GM23338 (cell line): ENCODE measurements around the gene BCAS3.

Experiments
- CREB1 ChIP-seq: fragments of 250-450 bp; sonication (Bioruptor Pico); IDR thresholded peaks from 2 replicates; pipeline ENCODE4 v1.5.0; 2020; ENCODE audit warnings: low read depth, mild to moderate bottlenecking, moderate library complexity
- EZH2 ChIP-seq: fragments of 200-600 bp; sonication (generic); IDR thresholded peaks from one replicate; pipeline ENCODE4 v1.8.0; 2017; ENCODE audit warnings: antibody characterized with exemption, mild to moderate bottlenecking, low read depth; ENCODE audit not compliant: unreplicated experiment
- EZH2phosphoT487 ChIP-seq: fragments of 200-600 bp; sonication (generic); IDR thresholded peaks from one replicate; pipeline ENCODE4 v1.8.1; 2018; ENCODE audit warnings: antibody characterized with exemption; ENCODE audit not compliant: unreplicated experiment
- JUNB ChIP-seq: IDR thresholded peaks from one replicate; pipeline ENCODE4 v1.6.1; 2016; ENCODE audit warnings: antibody characterized with exemption; ENCODE audit not compliant: unreplicated experiment
- POLR2AphosphoS5 ChIP-seq: IDR thresholded peaks from 2 replicates; pipeline ENCODE4 v1.6.1; 2016; ENCODE audit warnings: antibody characterized with exemption, low read depth
- ZNF331 ChIP-seq: fragments of 250-450 bp; sonication (Bioruptor Pico); IDR thresholded peaks from 2 replicates; pipeline ENCODE4 v1.5.0; 2020; ENCODE audit warnings: low read depth, mild to moderate bottlenecking, moderate library complexity
- TF ChIP-seq, protein P1 (sequence below), 2 experiments: fragments of 200-600 bp in 1 of 2; sonication (generic) in 1 of 2; conservative IDR thresholded peaks; 2 replicates each; pipeline versions ENCODE4 v1.5.1 to v1.6.1; 2016 to 2017; ENCODE audit warnings: antibody characterized with exemption in 2 of 2, low read depth in 2 of 2, mild to moderate bottlenecking in 2 of 2, moderate library complexity in 1 of 2
- TF ChIP-seq, protein P2 (sequence below): IDR thresholded peaks from 2 replicates; pipeline ENCODE4 v1.6.1; 2016; ENCODE audit warnings: antibody characterized with exemption
- TF ChIP-seq, protein P3 (sequence below): IDR thresholded peaks from one replicate; pipeline ENCODE4 v1.6.1; 2018; ENCODE audit warnings: antibody characterized with exemption; ENCODE audit not compliant: unreplicated experiment

DNA sequence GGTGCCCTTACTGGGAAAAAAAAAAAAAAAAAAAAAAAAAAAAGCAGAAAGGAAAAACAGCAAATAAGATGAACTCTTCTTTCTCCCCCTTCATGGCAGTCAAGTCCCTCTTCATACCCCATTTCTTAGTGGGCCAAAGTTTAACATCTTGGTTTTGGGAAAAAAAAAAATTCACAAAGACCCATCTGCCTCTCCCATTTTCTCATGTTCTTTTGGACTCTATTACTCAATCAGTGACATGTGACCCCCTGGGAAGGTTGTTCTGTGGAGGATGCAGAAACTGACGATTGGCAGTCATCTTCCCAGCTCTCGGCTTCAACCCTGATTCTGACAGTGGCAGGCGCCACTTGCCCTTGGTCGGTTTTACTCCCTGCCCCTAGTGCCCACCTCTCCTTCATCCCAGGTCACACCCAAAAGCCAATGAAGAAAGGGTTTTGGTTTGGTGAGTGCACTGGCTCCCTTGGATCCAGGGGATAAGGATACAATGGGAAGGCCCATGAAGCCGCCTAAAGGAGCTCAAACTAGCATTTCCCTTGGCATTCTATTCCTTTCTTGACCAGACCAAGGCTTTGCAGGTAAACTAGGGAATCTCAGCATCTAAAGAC is 661.3 kb downstream of the BCAS3 start:
- TF ChIP-seq, protein P1, sequence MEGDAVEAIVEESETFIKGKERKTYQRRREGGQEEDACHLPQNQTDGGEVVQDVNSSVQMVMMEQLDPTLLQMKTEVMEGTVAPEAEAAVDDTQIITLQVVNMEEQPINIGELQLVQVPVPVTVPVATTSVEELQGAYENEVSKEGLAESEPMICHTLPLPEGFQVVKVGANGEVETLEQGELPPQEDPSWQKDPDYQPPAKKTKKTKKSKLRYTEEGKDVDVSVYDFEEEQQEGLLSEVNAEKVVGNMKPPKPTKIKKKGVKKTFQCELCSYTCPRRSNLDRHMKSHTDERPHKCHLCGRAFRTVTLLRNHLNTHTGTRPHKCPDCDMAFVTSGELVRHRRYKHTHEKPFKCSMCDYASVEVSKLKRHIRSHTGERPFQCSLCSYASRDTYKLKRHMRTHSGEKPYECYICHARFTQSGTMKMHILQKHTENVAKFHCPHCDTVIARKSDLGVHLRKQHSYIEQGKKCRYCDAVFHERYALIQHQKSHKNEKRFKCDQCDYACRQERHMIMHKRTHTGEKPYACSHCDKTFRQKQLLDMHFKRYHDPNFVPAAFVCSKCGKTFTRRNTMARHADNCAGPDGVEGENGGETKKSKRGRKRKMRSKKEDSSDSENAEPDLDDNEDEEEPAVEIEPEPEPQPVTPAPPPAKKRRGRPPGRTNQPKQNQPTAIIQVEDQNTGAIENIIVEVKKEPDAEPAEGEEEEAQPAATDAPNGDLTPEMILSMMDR (conservative IDR thresholded peaks at IDR 0.05; ENCODE audit: low read depth in 2 of 2) = no peak
- TF ChIP-seq CREB1 (CRISPR knock-in tag) (no peak), EZH2phosphoT487 (no peak), POLR2AphosphoS5 (no peak), EZH2 (no peak), JUNB (no peak), ZNF331 (no peak)
- TF ChIP-seq, protein P2, sequence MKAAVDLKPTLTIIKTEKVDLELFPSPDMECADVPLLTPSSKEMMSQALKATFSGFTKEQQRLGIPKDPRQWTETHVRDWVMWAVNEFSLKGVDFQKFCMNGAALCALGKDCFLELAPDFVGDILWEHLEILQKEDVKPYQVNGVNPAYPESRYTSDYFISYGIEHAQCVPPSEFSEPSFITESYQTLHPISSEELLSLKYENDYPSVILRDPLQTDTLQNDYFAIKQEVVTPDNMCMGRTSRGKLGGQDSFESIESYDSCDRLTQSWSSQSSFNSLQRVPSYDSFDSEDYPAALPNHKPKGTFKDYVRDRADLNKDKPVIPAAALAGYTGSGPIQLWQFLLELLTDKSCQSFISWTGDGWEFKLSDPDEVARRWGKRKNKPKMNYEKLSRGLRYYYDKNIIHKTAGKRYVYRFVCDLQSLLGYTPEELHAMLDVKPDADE = no peak
- TF ChIP-seq, protein P3, sequence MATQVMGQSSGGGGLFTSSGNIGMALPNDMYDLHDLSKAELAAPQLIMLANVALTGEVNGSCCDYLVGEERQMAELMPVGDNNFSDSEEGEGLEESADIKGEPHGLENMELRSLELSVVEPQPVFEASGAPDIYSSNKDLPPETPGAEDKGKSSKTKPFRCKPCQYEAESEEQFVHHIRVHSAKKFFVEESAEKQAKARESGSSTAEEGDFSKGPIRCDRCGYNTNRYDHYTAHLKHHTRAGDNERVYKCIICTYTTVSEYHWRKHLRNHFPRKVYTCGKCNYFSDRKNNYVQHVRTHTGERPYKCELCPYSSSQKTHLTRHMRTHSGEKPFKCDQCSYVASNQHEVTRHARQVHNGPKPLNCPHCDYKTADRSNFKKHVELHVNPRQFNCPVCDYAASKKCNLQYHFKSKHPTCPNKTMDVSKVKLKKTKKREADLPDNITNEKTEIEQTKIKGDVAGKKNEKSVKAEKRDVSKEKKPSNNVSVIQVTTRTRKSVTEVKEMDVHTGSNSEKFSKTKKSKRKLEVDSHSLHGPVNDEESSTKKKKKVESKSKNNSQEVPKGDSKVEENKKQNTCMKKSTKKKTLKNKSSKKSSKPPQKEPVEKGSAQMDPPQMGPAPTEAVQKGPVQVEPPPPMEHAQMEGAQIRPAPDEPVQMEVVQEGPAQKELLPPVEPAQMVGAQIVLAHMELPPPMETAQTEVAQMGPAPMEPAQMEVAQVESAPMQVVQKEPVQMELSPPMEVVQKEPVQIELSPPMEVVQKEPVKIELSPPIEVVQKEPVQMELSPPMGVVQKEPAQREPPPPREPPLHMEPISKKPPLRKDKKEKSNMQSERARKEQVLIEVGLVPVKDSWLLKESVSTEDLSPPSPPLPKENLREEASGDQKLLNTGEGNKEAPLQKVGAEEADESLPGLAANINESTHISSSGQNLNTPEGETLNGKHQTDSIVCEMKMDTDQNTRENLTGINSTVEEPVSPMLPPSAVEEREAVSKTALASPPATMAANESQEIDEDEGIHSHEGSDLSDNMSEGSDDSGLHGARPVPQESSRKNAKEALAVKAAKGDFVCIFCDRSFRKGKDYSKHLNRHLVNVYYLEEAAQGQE = no peak
